ENCODE data around the gene DIP2B.

Gene DIP2B

DNA sequence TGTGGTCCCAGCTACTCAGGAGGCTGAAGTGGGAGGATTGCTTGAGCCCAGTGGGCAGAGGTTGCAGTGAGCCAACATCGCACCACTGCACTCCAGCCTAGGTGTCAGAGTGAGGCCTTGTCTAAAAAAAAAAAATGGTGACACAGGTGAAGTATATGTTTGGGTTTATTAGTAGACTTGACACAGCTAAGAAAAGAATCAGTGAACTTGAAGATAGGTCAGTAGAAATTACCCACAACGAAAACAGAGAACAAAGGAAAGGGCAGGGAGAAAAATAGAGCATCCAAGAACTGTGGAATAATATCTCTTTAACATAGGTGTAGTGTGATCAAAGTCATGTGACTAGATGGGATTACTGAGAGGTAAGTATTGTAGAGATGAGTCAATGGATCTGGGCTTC is 282.8 kb downstream of the DIP2B start:
- TF ChIP-seq, protein P1, sequence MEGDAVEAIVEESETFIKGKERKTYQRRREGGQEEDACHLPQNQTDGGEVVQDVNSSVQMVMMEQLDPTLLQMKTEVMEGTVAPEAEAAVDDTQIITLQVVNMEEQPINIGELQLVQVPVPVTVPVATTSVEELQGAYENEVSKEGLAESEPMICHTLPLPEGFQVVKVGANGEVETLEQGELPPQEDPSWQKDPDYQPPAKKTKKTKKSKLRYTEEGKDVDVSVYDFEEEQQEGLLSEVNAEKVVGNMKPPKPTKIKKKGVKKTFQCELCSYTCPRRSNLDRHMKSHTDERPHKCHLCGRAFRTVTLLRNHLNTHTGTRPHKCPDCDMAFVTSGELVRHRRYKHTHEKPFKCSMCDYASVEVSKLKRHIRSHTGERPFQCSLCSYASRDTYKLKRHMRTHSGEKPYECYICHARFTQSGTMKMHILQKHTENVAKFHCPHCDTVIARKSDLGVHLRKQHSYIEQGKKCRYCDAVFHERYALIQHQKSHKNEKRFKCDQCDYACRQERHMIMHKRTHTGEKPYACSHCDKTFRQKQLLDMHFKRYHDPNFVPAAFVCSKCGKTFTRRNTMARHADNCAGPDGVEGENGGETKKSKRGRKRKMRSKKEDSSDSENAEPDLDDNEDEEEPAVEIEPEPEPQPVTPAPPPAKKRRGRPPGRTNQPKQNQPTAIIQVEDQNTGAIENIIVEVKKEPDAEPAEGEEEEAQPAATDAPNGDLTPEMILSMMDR (IDR thresholded peaks at IDR 0.05): no peak
- Histone ChIP-seq H3K27me3 (no peaks in the 10 kb centered on the region), H3K4me1 (peaks cover 0 to 15% (median 5%) of the 10 kb centered on the region in 4 donors), H3K27ac (no peak overlapping the region), H3K36me3 (peaks cover 5 to 8% (median 7%) of the 10 kb centered on the region in 3 donors), H3K9me3 (no peaks in the 10 kb centered on the region), H3K4me3 (no peak overlapping the region)
- intact Hi-C loops (cut with DNase I; ENCODE audit: low total_unique reads): no loop called here
- no peak for DNase-seq

DNA sequence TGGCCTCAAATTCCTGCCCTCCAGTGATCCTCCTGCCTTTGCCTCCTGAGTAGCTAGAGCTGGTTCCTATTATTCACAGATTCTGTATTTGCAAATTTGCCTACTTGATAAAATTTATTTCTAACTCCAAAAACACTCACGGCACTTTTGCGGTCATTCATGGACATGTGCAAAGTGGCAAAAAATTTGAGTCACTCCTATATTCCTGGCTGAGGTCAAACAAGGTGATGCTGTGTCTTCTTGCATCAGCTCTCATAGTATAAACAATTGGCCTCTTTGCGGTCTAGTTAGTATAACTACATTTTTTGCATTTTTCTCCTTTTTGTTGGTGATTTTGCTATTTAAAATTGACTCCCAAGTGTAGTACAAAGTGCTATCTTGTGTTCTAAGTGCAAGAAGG is 283.8 kb downstream of the DIP2B start:
- no peaks in the 10 kb centered on the region for H3K9me3 ChIP-seq
- peaks cover 0 to 15% (median 5%) of the 10 kb centered on the region in 4 donors for H3K4me1 ChIP-seq
- H3K4me3 ChIP-seq: no peak overlapping the region
- intact Hi-C loops (cut with DNase I; ENCODE audit: low total_unique reads): no loop called here
- TF ChIP-seq, protein P1 (IDR thresholded peaks at IDR 0.05): no peak
- no peak overlapping the region for H3K27ac ChIP-seq
- peaks cover 0 to 8% (median 5%) of the 10 kb centered on the region in 3 donors for H3K36me3 ChIP-seq
- H3K27me3 ChIP-seq: no peaks in the 10 kb centered on the region
- no peak for DNase-seq

DNA sequence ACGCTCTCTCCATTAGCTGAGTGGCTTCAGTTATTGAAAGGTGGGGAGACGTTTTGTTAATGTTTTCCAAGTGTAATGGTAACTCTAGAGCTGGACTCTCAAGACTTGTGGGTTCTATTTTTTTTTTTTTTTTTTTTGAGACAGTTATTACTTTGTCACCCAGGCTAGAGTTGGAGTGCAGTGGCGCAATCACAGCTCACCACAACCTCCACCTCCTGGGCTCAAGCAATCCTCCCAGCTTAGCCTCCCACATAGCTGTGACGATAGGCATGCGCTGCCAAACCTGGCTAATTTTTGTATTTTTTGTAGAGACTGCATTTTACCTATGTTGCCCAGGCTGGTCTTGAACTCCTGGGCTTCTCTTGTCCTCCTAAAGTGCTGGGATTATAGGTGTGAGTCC is 285.3 kb downstream of the DIP2B start:
- intact Hi-C loops (cut with DNase I; ENCODE audit: low total_unique reads): no loop called here
- peaks cover 0 to 15% (median 5%) of the 10 kb centered on the region in 4 donors for H3K4me1 ChIP-seq
- H3K36me3 ChIP-seq: peaks cover 0 to 8% (median 5%) of the 10 kb centered on the region in 3 donors

More for the DNA sequence above, 285.3 kb downstream of the DIP2B start:
- TF ChIP-seq, protein P1 (IDR thresholded peaks at IDR 0.05): no peak
- no peak for DNase-seq
- Histone ChIP-seq H3K4me3 (no peak overlapping the region), H3K27me3 (no peaks in the 10 kb centered on the region), H3K27ac (no peak overlapping the region), H3K9me3 (no peaks in the 10 kb centered on the region)

Data from tibial artery (tissue), 4 donors.